Hepatocyte (in vitro differentiated cells): Measurements from ENCODE around the gene STIM1. TPM values are rescaled to one million over a fixed set of nuclear protein-coding genes. Genes with fewer than 3 reads are reported as not detected.

ENCODE experiments used
- DNase-seq: peaks from one replicate; pipeline ENCODE4 v3.0.0-alpha.2; 2016; ENCODE audit warnings: low spot score
- H2AFZ ChIP-seq: fragments of 200-600 bp; sonication (generic); 2 replicates; pipeline ENCODE4 v1.6.0; 2016; ENCODE audit warnings: antibody characterized with exemption, mild to moderate bottlenecking
- H3K27ac ChIP-seq: fragments of 200-600 bp; sonication (generic); 2 replicates; pipeline ENCODE4 v1.5.1; 2016; ENCODE audit warnings: mild to moderate bottlenecking
- H3K27me3 ChIP-seq: fragments of 200-600 bp; sonication (generic); 2 replicates; pipeline ENCODE4 v1.6.1; 2016
- H3K36me3 ChIP-seq: fragments of 200-600 bp; sonication (generic); replicated peaks from 2 replicates; pipeline ENCODE4 v1.5.1; 2016; ENCODE audit warnings: low read depth; ENCODE audit not compliant: insufficient read depth
- H3K4me1 ChIP-seq: fragments of 200-600 bp; sonication (generic); 2 replicates; pipeline ENCODE4 v1.5.1; 2016; ENCODE audit warnings: mild to moderate bottlenecking, moderate library complexity; ENCODE audit not compliant: insufficient read depth
- H3K4me2 ChIP-seq: fragments of 200-600 bp; sonication (generic); 2 replicates; pipeline ENCODE4 v1.6.0; 2016
- H3K4me3 ChIP-seq: fragments of 200-600 bp; sonication (generic); 2 replicates; pipeline ENCODE4 v1.5.1; 2016; ENCODE audit warnings: mild to moderate bottlenecking
- H3K79me2 ChIP-seq: fragments of 200-600 bp; sonication (generic); 2 replicates; pipeline ENCODE4 v1.6.0; 2017; ENCODE audit warnings: mild to moderate bottlenecking
- H3K9me2 ChIP-seq: fragments of 200-600 bp; sonication (generic); replicated peaks from 2 replicates; pipeline ENCODE4 v1.6.0; 2017; ENCODE audit warnings: mild to moderate bottlenecking; ENCODE audit not compliant: insufficient read depth
- H3K9me3 ChIP-seq: fragments of 200-600 bp; sonication (generic); 2 replicates; pipeline ENCODE4 v1.5.1; 2016; ENCODE audit warnings: low read depth, mild to moderate bottlenecking
- H4K20me1 ChIP-seq: fragments of 200-600 bp; sonication (generic); 2 replicates; pipeline ENCODE4 v1.6.0; 2016; ENCODE audit warnings: mild to moderate bottlenecking; ENCODE audit not compliant: insufficient read depth, poor library complexity, severe bottlenecking
- CTCF ChIP-seq: fragments of 200-600 bp; sonication (generic); IDR thresholded peaks from 2 replicates; pipeline ENCODE4 v1.5.1; 2016; ENCODE audit warnings: antibody characterized with exemption, mild to moderate bottlenecking; ENCODE audit not compliant: poor library complexity
- EZH2 ChIP-seq: fragments of 200-600 bp; sonication (generic); IDR thresholded peaks from 2 replicates; pipeline ENCODE4 v1.6.1; 2016; ENCODE audit warnings: antibody characterized with exemption, mild to moderate bottlenecking, borderline replicate concordance
- EZH2phosphoT487 ChIP-seq: fragments of 200-600 bp; sonication (generic); IDR thresholded peaks from one replicate; pipeline ENCODE4 v1.6.1; 2018; ENCODE audit warnings: antibody characterized with exemption, mild to moderate bottlenecking, low read depth, moderate library complexity; ENCODE audit not compliant: unreplicated experiment, severe bottlenecking
- WGBS: methylation state at CpG from one replicate; pipeline ENCODE4 v1.1.6; 2016; ENCODE audit warnings: low lambda C conversion rate; ENCODE audit errors: missing lambda C conversion rate; 5-methylcytosine and 5-hydroxymethylcytosine counted together
- polyA plus RNA-seq: library from polyadenylated mRNA; unstranded; fragments of >200 nt; fragmentation: Nextera tagmentation; extraction: Ambion mirVana; gene quantifications from 2 replicates; pipeline ENCODE4 v1.2.1, GENCODE V29; 2016
- total RNA-seq: library from RNA; depleted of rRNA; stranded (reverse); fragments of >200 nt; gene quantifications from 2 replicates; pipeline ENCODE4 v1.2.3, GENCODE V29; 2014

Gene STIM1
- total and polyA plus RNA-seq, 2 experiments from 2014 or later = 18.5 to 19.6 TPM

- no peaks in the 10 kb centered on the region for H3K27me3 ChIP-seq
Measured at GRCh38 chr11:3967695-3968094, 112.2 kb downstream of the STIM1 start.

GRCh38 chr11:3969200-3969599, 113.7 kb downstream of the STIM1 start:
- Histone ChIP-seq H3K4me1 (no peaks in the 10 kb centered on the region), H3K27me3 (no peaks in the 10 kb centered on the region), H3K27ac (no peak overlapping the region), H4K20me1 (no peaks in the 10 kb centered on the region), H2AFZ (no peak overlapping the region), H3K9me2 (no peaks in the 10 kb centered on the region), H3K79me2 (peaks cover 10% of the 10 kb centered on the region), H3K9me3 (no peaks in the 10 kb centered on the region), H3K4me2 (no peak overlapping the region), H3K36me3 (no peaks in the 10 kb centered on the region), H3K4me3 (no peak overlapping the region)
- WGBS = 95% methylated on average over 3 of the region's 3 CpGs
- no peak for DNase-seq
- TF ChIP-seq EZH2 = no peak
- no peak for TF ChIP-seq EZH2phosphoT487
- TF ChIP-seq CTCF = no peak

More at GRCh38 chr11:3967695-3968094, 112.2 kb downstream of the STIM1 start:
- H3K4me2 ChIP-seq = no peak overlapping the region
- no peaks in the 10 kb centered on the region for H3K36me3 ChIP-seq
- TF ChIP-seq CTCF (no peak), EZH2phosphoT487 (no peak), EZH2 (no peak)
- H2AFZ ChIP-seq = no peak overlapping the region
- no peaks in the 10 kb centered on the region for H3K9me3 ChIP-seq
- H3K27ac ChIP-seq = no peak overlapping the region
- H3K4me3 ChIP-seq = no peak overlapping the region
- no peaks in the 10 kb centered on the region for H4K20me1 ChIP-seq
- H3K79me2 ChIP-seq = peaks cover 17% of the 10 kb centered on the region
- no peaks in the 10 kb centered on the region for H3K9me2 ChIP-seq
- no peaks in the 10 kb centered on the region for H3K4me1 ChIP-seq
- DNase-seq = no peak

- H3K4me2 ChIP-seq = no peak overlapping the region
- H3K79me2 ChIP-seq = peaks cover 7% of the 10 kb centered on the region
- no peaks in the 10 kb centered on the region for H3K9me2 ChIP-seq
- WGBS = 100% methylated on average over 1 of the region's 1 CpG
- H3K27ac ChIP-seq = no peak overlapping the region
- no peaks in the 10 kb centered on the region for H3K4me1 ChIP-seq
- no peaks in the 10 kb centered on the region for H3K27me3 ChIP-seq
- H4K20me1 ChIP-seq = no peaks in the 10 kb centered on the region
- DNase-seq = no peak
- no peak overlapping the region for H3K4me3 ChIP-seq
- no peaks in the 10 kb centered on the region for H3K36me3 ChIP-seq
- H3K9me3 ChIP-seq = no peaks in the 10 kb centered on the region
- TF ChIP-seq EZH2 (no peak), EZH2phosphoT487 (no peak), CTCF (no peak)
- no peak overlapping the region for H2AFZ ChIP-seq
Measured at GRCh38 chr11:3969613-3970012, 114.1 kb downstream of the STIM1 start.

DNA sequence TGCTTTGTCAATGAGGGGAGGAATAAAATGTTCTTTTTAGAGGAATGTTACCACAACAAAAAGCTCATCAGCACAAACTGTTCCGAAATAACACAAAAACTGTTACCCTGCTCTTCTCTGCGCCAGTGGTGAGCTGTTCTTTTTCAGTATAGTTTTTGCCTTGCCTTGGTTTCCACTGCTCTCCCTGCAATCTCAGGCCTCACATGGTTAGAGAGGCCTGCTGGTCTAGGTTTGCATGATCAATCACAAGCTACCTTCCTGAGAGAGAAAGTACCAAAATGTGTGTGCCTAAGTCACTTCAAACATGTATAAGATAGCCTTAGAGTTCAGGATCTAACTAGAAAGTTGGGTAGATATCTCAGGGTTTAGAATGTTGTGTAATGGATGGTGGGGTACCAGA, 114.6 kb downstream of the STIM1 start:
- Histone ChIP-seq H3K4me1 (no peaks in the 10 kb centered on the region), H3K9me2 (no peaks in the 10 kb centered on the region), H2AFZ (no peak overlapping the region), H3K9me3 (no peaks in the 10 kb centered on the region), H3K4me3 (no peak overlapping the region), H3K4me2 (no peak overlapping the region), H3K36me3 (no peaks in the 10 kb centered on the region), H3K27me3 (no peaks in the 10 kb centered on the region), H3K79me2 (peaks cover 2% of the 10 kb centered on the region), H4K20me1 (no peaks in the 10 kb centered on the region), H3K27ac (no peak overlapping the region)
- TF ChIP-seq CTCF = no peak
- no peak for TF ChIP-seq EZH2phosphoT487
- TF ChIP-seq EZH2 = no peak
- no peak for DNase-seq
- WGBS = 95% methylated on average over 2 of the region's 2 CpGs
